ENCODE data around the gene TEAD2.
"Not testable (repeated sequence)": the region's sequence is repeated elsewhere in the genome, so short reads cannot be mapped to it uniquely, and the experiment has no call there.

Gene TEAD2

DNA sequence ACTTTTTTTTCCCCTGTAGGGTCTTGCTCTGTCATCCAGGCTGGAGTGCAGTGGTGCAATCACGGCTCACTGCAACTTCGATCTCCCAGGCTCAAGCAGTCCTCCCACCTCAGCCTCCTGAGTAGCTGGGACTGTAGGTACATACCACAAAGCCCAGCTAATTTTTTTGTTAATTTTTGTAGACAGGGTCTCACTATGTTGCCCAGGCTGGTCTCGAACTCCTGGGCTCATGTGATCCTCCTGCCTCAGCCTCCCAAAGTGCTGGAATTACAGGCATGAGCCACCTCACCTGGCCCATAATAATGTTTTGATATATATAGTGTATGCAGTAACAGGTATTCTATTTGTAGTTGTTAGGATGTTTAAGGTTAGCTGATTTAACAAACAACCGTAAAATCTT, 31.0 kb downstream of the TEAD2 start:
- not testable (repeated sequence) for DNase-seq

DNA sequence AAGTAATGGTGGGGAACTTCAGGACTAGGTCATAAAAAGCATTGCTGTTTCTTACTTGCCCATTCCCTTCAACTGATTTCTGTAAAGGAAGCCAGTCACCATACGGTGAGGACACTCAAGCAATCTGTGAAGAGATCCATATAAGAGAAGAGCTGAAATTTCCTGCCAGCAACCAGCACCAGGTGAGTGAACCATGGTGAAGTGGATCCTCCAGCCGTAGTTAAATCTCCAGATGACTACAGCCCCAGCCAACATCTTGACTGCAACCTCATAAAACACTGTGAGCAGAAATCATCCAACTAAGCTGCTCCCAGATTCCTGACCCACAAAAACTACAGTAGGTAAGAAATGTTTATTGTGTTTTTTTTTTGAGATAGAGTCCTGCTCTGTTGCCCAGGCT, 33.5 kb downstream of the TEAD2 start:
- DNase-seq: no peak

DNA sequence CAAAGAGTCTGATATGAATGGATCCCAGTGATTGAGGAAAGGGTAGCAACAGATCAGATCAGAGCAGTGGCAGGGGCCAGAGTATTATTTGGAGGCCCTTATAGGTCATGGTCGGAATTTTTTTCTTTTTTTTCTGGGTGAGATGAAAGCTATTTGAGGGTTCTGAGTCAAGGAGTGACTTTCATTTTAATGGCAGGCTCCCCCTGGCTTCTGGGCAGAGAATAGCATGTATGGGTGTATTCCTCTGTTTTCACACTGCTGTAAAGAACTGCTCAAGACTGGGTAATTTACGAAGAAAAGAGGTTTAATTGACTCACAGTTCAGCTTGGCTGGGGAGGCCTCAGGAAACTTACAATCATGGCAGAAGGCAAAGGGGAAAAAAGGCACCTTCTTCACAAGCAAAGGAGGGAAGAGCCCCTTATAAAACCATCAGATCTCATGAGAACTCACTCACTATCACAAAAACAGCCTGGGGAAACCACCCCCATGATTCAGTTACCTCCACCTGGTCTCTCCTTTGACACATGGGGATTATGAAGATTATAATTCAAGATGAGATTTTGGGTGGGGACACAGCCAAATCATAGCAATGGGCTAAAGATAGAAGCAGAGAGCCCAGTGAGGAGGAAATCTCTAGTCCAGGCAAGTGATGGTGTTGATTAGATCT, 34.2 kb downstream of the TEAD2 start:
- DNase-seq: no peak

DNA sequence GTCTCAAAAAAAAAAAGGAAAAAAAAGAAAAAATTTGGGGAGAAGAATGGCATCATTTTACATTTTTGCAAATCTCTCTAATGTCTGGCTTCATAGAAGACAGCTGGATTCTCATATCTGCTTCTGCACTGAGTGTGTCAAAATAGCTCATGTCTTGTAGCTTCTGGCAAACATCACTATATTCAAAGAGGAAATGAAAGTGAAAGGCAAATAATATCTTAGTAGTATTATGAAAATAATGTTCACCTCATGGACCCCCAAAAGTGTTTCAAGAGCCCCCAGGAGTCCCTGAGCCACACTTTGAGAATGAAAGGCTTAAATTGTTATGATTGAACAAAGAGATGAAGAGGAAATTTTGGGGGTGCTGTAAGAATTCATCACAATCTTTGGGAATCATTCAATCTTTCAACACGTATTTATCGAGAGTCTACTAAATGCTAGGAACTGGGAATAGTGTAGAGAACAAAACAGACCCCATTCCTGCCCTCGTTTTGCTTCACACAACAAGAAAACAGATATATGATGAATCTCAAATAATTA, 36.0 kb downstream of the TEAD2 start:
- no peak for DNase-seq

DNA sequence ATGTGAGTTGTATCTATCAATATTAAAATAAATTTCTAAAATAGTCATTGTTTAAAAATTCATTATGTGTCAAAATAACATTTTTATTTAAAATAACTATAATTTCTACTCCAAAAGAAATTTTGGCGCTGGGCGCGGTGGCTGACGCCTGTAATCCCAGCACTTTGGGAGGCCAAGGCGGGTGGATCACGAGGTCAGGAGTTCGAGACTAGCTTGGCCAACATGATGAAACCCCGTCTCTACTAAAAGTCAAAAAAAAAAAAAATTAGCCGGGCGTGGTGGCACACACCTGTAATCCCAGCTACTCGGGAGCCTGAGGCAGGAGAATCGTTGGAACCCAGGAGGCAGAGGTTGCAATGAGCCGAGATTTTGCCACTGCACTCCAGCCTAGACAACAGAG, 36.5 kb downstream of the TEAD2 start:
- DNase-seq: not testable (repeated sequence)

DNA sequence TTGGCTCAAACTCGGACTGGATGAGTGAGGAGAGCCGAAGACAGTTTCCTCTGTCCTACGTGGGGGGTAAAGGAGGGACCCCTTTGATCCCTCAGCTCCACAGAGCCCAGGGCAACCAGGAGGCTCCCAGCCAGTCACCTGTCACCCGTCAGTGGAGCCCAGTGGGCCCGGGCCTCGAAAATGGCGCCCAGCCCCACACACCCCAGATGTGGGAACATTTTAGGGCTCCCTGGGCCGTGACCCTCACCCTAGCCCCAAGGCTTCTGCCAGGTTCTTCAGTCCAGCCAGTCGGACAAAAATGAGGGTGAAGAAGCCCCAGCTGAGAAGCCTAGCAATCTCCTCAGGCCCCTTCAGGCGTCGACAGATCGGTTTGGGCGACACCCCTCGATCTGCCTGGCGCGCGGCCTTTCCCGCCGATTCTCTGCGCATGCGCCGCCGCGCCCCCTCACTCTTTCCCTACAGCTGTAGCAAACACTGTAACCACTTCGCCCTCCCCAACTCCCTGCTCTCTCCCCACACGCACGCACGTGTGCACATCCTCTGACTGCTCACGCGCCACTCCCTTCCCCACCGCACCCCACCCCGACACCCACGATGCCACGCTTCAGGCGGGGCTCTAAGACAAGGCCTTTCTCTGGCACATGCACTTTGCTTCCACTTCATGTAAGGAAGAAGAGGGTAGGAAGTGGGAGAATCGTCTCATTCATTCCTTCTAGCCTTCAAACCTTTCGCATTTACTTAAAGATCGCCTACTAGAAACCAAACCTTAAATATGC, 37.2 kb downstream of the TEAD2 start, which contains the start of gene SLC6A16:
Gene SLC6A16, minus strand, starts transcription at position 391 of the 776 bp plus-strand sequence. CDS start 13,844 bp downstream, outside the sequence.
- no peak for DNase-seq

DNA sequence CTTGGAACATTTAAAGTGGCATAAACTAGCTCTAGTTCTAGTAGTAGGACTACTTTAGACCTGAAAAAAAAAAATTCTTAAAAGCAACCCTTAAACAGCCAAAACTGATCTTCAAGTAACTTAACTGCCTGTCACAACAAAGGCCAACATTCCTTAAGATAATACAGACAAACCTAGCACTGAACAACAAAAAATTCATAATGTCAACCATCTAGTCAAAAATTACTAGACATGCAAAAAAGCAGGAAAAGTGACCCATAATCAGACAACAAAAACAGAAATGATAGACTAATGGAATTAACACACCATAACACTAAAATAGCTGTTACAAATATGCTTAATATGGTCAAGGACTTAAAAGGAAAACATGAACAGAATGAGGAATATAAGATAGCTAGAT, 43.9 kb downstream of the TEAD2 start:
- no peak for DNase-seq

DNA sequence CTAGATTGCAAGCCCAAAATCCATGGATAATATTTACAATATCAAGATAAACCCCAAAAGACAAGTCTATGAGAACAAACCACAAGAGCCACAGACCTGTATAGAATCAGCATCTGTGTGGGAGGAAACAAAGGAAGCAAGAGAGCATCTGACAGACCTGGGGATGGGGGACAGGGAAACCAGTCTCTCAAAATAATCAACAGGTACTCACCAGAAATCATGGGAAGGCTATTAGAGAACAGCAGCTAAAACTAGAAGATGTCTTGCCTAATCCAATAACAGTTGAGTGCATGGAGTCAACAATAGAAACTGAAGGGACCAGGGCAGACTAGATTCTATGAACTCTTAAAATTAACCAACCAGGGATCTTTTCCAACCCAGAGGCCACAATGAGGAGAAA, 45.9 kb downstream of the TEAD2 start:
- no peak for DNase-seq

DNA sequence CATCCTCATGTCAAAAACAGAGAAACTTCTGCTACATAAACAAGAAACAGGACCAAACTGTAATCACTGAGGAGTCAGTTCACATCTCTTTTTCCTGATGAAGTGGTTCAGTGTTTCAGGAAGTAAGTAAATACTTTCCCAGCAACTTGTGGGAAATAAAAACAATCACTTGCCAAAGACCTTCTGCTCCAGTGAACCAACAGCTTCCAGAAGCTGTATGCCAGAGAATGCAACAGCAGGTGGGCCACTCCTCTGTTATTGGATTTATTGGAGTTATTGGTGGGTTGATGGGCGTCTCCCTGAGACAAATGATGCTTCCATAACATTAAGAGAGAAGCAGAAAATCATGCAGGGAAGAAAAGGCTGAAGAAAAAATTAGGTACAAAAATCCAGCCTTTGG, 47.1 kb downstream of the TEAD2 start:
- no peak for DNase-seq

DNA sequence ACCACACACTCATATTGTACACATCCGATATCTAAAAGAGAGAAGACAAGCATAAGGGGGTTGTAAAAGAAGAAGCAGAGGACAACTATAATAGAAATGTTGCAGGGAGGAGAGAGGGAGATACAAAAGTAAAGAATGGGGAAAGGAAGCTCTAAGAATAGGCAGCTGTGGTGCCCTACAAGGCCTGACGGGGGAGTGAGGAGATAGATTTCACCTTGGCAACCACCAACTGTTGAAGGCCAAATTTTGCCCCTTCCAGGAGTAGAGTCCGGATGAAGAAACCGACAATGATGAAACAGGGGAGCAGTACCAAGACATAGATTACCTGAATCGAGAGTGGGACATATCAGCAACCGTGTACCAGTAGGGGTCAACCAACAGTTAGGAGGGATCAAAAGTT, 53.1 kb downstream of the TEAD2 start:
- DNase-seq: no peak

DNA sequence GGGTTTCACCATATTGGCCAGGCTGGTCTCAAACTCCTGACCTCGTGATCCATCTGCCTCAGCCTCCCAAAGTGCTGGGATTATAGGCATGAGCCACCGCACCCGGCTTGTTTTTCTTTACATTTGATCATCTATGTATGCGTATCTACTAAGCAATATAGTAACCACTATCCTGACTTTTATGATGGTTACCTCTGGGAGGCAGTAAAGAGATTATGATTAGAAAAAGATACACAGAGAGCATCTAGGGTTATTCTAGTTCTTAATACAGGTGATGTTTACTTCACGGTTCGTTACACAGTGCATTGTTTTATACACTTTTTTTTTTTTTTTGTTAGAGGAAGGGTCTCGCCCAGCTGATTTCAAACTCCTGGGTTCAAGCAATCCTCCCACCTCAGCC, 55.5 kb downstream of the TEAD2 start:
- DNase-seq: not testable (repeated sequence)

DNA sequence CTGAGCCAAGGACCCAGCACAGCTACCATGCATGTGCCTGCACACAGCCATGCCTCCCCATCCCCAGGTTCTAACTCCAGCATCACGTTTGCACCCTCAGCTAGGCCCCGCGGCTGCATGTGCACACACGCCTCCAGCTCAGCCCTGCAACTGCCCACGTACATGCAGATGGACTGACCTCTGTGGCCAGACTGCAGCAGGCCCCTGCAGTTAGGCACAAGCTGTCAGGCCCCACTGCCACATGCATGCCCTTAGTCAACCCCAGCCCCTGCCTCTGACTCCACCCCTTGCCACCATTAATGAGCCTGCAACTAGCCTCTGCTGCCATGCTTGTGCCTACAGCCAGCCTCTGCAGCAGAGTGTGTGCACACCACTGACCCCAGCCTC, 60.4 kb downstream of the TEAD2 start:
- no peak for DNase-seq

DNA sequence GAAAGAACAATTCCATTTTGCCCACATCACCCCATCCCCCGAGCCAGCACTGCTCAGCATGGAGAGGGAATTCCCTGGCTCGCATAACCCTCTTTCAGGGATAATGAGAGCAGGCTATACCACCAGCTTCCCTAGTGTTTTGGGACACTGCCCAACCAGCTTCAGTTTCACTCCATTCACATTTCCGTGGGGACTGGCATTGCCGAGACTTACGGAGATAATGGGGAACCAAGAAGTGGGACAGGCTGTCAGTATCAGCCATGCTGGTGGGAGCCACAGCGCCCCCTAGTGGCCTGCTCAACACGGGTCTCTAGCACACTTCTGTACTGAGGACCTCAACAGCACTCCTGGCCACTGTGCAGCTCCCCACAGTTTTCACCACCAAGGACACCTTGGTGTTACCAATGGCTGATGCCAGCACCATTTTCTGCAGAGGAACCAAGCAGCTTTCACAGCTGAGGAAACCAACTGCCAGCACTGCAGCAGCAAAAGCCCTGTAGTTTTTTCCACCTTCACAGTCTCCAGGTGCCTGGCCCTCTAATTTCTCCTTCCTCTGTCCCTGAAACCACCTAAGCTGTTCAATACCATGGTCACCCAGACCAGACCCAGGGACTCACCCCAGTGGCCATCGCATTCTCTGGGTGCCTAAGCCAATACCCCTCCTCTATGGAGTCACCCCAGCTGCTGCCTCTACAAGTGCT, 60.9 kb downstream of the TEAD2 start:
- DNase-seq: no peak

DNA sequence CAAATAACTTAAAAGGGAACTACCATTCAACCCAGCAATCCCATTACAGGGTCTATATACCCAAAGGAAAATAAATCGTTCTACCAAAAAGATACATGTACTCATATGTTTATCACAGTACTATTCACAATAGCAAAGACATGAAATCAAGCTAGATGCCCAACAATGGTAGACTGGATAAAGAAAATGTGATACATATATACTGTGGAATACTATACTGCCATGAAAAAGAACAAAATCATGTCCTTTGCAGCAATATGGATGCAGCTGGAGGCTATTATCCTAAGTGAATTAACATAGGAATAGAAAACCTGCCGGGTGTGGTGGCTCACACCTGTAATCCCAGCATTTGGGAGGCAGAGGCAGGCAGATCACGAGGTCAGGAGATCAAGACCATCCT, 63.6 kb downstream of the TEAD2 start:
- not testable (repeated sequence) for DNase-seq

DNA sequence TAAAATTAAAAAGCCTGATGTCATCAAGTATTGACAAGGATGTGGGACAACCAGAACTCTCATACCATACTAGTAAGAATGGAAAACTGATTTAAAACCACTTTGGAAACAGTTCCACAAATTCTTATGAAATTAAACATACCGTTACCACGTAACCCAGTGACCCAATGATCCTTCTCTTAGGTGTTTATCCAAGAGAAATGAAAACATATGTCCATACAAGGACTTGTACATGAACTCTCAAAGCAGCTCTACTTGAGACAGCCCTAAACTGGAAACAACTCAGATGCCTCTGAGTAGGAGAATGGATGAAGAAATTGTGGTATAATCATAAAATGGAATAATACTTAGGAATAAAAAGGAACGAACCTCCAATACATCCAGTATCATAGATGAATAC, 64.8 kb downstream of the TEAD2 start:
- no peak for DNase-seq

DNA sequence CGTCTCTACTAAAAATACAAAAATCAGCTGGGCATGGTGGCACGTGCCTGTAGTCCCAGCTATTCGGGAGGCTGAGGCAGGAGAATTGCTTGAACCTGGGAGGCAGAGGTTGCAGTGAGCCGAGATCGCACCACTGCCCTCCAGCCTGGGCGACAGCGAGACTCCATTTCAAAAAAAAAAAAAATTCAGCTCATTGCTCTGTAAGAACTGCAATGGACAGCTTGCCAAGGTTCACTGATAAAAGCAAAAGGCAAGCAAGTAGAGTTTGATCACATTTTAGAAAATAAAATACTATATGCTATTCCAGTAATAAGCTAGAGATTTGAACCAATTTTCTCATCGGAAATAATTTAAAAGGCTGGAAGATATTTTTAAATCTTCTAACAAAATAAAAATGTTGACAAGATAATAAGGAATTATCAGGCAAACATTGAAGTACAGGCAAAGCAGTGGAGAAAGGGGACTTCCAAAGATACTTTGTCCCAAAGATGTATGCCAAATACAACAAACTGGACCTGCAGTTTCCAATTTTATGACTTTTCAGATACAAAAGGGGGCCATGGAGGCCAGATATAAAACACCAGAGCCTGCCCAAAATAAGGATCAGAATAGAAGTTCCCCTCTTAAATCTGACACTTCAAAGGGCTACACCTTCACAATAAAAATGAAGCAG, 66.9 kb downstream of the TEAD2 start:
- no peak for DNase-seq

DNA sequence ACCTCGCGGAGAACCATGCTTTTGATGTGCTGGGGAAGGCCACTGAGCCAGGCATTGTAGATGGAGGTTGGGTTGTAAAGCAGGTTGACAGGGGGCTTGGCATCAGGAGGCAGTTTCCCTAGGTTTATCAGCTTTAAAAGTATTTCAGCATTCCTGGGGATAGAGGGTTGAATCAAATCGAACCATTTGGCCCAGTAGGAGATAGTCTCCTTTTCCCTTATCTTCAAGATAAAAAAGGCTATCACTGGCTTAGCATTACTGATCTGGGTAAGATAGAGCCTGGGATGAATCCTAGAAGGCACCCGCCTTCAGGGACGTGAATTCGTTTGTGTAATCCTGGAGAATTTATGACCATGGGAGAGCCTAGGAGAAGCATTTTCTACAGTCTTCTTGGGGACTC, 67.8 kb downstream of the TEAD2 start:
- DNase-seq: no peak

All from DMS153 (cell line).